OCI-LY7 (cell line): Measurements from ENCODE around the gene SEPTIN10.

Experiments
- EZH2phosphoT487 ChIP-seq: fragments of 200-600 bp; sonication (generic); IDR thresholded peaks from 2 replicates; pipeline ENCODE4 v1.6.1; 2018; ENCODE audit warnings: low read depth, borderline replicate concordance, mild to moderate bottlenecking, mixed run types, antibody characterized with exemption, low read length, moderate library complexity, mixed read lengths
- TF ChIP-seq, protein P1 (sequence below): fragments of 200-600 bp; sonication (generic); conservative IDR thresholded peaks from 2 replicates; pipeline ENCODE4 v1.5.1; 2014; ENCODE audit warnings: mild to moderate bottlenecking, antibody characterized with exemption, low read length, moderate library complexity, mixed read lengths

DNA sequence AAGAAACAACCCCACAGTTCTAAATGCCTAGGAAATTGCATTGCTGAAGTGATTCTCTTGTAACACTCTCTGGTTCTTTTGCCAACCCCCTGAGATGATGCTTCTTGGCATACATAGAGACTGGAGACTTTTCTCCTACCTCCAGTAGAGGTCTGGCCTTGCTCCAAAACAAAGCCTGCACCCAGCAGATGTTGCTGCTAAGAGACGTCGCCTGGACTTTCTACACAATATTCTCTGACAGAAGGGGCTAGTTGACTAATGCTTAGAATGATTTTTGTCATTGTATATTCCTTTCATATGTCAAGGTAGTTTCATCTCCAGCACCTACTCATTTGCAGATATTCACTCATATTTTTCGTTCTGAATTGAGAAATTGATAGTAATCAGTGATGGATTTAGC lies 25.0 kb upstream of the SEPTIN10 start:
- TF ChIP-seq, protein P1, sequence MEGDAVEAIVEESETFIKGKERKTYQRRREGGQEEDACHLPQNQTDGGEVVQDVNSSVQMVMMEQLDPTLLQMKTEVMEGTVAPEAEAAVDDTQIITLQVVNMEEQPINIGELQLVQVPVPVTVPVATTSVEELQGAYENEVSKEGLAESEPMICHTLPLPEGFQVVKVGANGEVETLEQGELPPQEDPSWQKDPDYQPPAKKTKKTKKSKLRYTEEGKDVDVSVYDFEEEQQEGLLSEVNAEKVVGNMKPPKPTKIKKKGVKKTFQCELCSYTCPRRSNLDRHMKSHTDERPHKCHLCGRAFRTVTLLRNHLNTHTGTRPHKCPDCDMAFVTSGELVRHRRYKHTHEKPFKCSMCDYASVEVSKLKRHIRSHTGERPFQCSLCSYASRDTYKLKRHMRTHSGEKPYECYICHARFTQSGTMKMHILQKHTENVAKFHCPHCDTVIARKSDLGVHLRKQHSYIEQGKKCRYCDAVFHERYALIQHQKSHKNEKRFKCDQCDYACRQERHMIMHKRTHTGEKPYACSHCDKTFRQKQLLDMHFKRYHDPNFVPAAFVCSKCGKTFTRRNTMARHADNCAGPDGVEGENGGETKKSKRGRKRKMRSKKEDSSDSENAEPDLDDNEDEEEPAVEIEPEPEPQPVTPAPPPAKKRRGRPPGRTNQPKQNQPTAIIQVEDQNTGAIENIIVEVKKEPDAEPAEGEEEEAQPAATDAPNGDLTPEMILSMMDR = no peak
- TF ChIP-seq EZH2phosphoT487 = no peak
